Measurements from ENCODE around the gene NR4A3. TPM values are rescaled to one million over a fixed set of nuclear protein-coding genes. Genes with fewer than 3 reads are reported as not detected.

The NR4A3 gene
- polyA plus RNA-seq, 2 of the 4 experiments (the other 2 are of a cell fraction): 1.6 to 2.0 TPM

GRCh38 chr9:99832558-99832864, 10.8 kb downstream of the NR4A3 start:
- ATAC-seq (no peak), DNase-seq (ENCODE audit: low read depth in 1 of 2, low spot score in 1 of 2) (no peak), FAIRE-seq (no peak)
- no peak overlapping the region for H3K4me2 ChIP-seq
- WGBS (ENCODE audit: missing lambda C conversion rate): 87% methylated on average over 7 of the region's 7 CpGs
- H3K4me3 ChIP-seq: no peak overlapping the region
- TF ChIP-seq CHD4 (IDR thresholded peaks at IDR 0.05; ENCODE audit: borderline replicate concordance): no peak
- no peaks in the 10 kb centered on the region for H3K9me3 ChIP-seq
- H3K4me1 ChIP-seq: no peaks in the 10 kb centered on the region
- CTCF ChIA-PET: interaction anchor here (1.0 kb wide), 1 partner anchor 27 kb away, joined by 3 read pairs; no protein-coding TSS in a partner anchor
- no peak overlapping the region for H3K27ac ChIP-seq
- POLR2A ChIA-PET: no interaction called here

- TF ChIP-seq BCL3 (IDR thresholded peaks at IDR 0.05): no peak
- TF ChIP-seq RFX5 (IDR thresholded peaks at IDR 0.05): 0 out of 2 replicates have a peak, but pooled peaks have one; percentile 20
- Histone ChIP-seq H3K9me3 (no peaks in the 10 kb centered on the region), H3K27ac (no peak overlapping the region), H3K4me3 (no peak overlapping the region), H3K4me2 (no peak overlapping the region), H3K4me1 (no peaks in the 10 kb centered on the region)
- ChIA-PET CTCF (no interaction called here), POLR2A (no interaction called here)
- DNase-seq (ENCODE audit: low read depth in 1 of 2, low spot score in 1 of 2): no peak
- 61% methylated on average over 4 of the region's 4 CpGs for WGBS (ENCODE audit: missing lambda C conversion rate)
- FAIRE-seq: no peak
- ATAC-seq: peak in 1 of 2 experiments; percentile 9; a peak in 1 of 6 replicates
These were observed 12.1 kb downstream of the NR4A3 start for GRCh38 chr9:99833735-99834134.

- Histone ChIP-seq H3K4me2 (no peak overlapping the region), H3K4me1 (no peaks in the 10 kb centered on the region), H3K4me3 (no peak overlapping the region), H3K27ac (no peak overlapping the region), H3K9me3 (no peaks in the 10 kb centered on the region)
- peak in 1 of 2 experiments; percentile 17; a peak in 3 of 6 replicates for ATAC-seq
- DNase-seq (ENCODE audit: low read depth in 1 of 2, low spot score in 1 of 2): no peak
- POLR2A ChIA-PET: no interaction called here
- WGBS (ENCODE audit: missing lambda C conversion rate): 84% methylated on average over 3 of the region's 3 CpGs
- no peak for FAIRE-seq
- CTCF ChIA-PET: interaction anchor here (0.6 to 2.1 kb wide), 2 partner anchors 10 to 624 kb away, joined by 3 to 5 read pairs; no protein-coding TSS in a partner anchor
- no peak for TF ChIP-seq HES2 (IDR thresholded peaks at IDR 0.05)
- TF ChIP-seq HOXB5 (CRISPR knock-in tag; IDR thresholded peaks at IDR 0.05): no peak
- no peak for TF ChIP-seq PHF8 (IDR thresholded peaks at IDR 0.05; ENCODE audit: borderline replicate concordance, low read depth)
- TF ChIP-seq NFE2L2 (conservative IDR thresholded peaks at IDR 0.05; ENCODE audit: low read length): no peak
These were observed 12.8 kb downstream of the NR4A3 start for GRCh38 chr9:99834474-99834873.

- Histone ChIP-seq H3K4me1 (no peaks in the 10 kb centered on the region), H3K27ac (no peak overlapping the region), H3K9me3 (no peaks in the 10 kb centered on the region), H3K4me3 (no peak overlapping the region), H3K4me2 (no peak overlapping the region)
- ATAC-seq (peak in 1 of 2 experiments; percentile 32; a peak in 2 of 6 replicates), FAIRE-seq (no peak), DNase-seq (ENCODE audit: low read depth in 1 of 2, low spot score in 1 of 2) (no peak)
- ChIA-PET POLR2A (no interaction called here), CTCF (interaction anchor here (0.6 to 2.1 kb wide), 2 partner anchors 11 to 625 kb away, joined by 3 to 5 read pairs; no protein-coding TSS in a partner anchor)
- TF ChIP-seq RNF2 (IDR thresholded peaks at IDR 0.05; ENCODE audit: borderline replicate concordance, low read depth): no peak
- no peak for TF ChIP-seq JUN (IDR thresholded peaks at IDR 0.05)
- TF ChIP-seq EP300 (IDR thresholded peaks at IDR 0.05): no peak
- no peak for TF ChIP-seq E2F6 (IDR thresholded peaks at IDR 0.05; ENCODE audit: borderline replicate concordance, low read depth)
- no peak for TF ChIP-seq EHMT2 (IDR thresholded peaks at IDR 0.05; ENCODE audit: low read depth)
These were observed 13.5 kb downstream of the NR4A3 start for GRCh38 chr9:99835142-99835541.

- CTCF ChIA-PET: interaction anchor here (0.6 to 2.1 kb wide), 2 partner anchors 11 to 192 kb away, joined by 3 to 5 read pairs; no protein-coding TSS in a partner anchor
- no peaks in the 10 kb centered on the region for H3K9me3 ChIP-seq
- ATAC-seq (no peak), FAIRE-seq (no peak), DNase-seq (ENCODE audit: low read depth in 1 of 2, low spot score in 1 of 2) (no peak)
- H3K4me3 ChIP-seq: no peak overlapping the region
- no peak overlapping the region for H3K27ac ChIP-seq
- POLR2A ChIA-PET: no interaction called here
- no peak overlapping the region for H3K4me2 ChIP-seq
- no peaks in the 10 kb centered on the region for H3K4me1 ChIP-seq
- TF ChIP-seq CBX2 (IDR thresholded peaks at IDR 0.05; ENCODE audit: borderline replicate concordance, low read depth) (no peak), ZFP36 (IDR thresholded peaks at IDR 0.05; ENCODE audit: borderline replicate concordance, partially characterized antibody) (no peak), JUNB (IDR thresholded peaks at IDR 0.05) (no peak), REST (IDR thresholded peaks at IDR 0.05) (no peak), USF2 (IDR thresholded peaks at IDR 0.05) (no peak), POLR2AphosphoS2 (conservative IDR thresholded peaks at IDR 0.05; ENCODE audit: low read length) (no peak), CTCF (IDR thresholded peaks at IDR 0.05) (no peak)
These were observed 13.9 kb downstream of the NR4A3 start for GRCh38 chr9:99835581-99835980.
